ENCODE data around the gene DNAJB13.

DNA sequence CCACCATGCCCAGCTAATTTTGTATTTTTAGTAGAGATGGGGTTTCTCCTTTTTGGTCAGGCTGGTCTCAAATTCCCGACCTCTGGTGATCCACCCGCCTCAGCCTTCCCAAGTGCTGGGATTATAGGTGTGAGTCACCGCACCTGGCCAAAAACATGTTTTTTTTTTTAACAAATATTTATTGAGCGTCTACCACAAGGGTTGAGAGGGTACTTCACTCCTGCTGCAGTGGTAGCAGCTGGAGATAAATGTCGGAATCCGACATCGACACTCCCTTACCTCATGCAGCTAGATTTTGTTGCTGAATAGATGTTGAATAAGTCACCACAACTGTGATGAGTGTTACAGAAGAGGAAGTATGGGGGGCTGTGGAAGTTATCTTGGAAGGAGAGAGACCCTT is 971 bp downstream of the DNAJB13 start:
- no peak for TF ChIP-seq HOXA7 (CRISPR knock-in tag; IDR thresholded peaks at IDR 0.05)
- TF ChIP-seq, protein P1, sequence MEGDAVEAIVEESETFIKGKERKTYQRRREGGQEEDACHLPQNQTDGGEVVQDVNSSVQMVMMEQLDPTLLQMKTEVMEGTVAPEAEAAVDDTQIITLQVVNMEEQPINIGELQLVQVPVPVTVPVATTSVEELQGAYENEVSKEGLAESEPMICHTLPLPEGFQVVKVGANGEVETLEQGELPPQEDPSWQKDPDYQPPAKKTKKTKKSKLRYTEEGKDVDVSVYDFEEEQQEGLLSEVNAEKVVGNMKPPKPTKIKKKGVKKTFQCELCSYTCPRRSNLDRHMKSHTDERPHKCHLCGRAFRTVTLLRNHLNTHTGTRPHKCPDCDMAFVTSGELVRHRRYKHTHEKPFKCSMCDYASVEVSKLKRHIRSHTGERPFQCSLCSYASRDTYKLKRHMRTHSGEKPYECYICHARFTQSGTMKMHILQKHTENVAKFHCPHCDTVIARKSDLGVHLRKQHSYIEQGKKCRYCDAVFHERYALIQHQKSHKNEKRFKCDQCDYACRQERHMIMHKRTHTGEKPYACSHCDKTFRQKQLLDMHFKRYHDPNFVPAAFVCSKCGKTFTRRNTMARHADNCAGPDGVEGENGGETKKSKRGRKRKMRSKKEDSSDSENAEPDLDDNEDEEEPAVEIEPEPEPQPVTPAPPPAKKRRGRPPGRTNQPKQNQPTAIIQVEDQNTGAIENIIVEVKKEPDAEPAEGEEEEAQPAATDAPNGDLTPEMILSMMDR (CRISPR knock-in tag; IDR thresholded peaks at IDR 0.05): no peak
- TF ChIP-seq TBL1XR1 (IDR thresholded peaks at IDR 0.05; ENCODE audit: borderline replicate concordance, low read length, partially characterized antibody): no peak
- TF ChIP-seq, protein P2, sequence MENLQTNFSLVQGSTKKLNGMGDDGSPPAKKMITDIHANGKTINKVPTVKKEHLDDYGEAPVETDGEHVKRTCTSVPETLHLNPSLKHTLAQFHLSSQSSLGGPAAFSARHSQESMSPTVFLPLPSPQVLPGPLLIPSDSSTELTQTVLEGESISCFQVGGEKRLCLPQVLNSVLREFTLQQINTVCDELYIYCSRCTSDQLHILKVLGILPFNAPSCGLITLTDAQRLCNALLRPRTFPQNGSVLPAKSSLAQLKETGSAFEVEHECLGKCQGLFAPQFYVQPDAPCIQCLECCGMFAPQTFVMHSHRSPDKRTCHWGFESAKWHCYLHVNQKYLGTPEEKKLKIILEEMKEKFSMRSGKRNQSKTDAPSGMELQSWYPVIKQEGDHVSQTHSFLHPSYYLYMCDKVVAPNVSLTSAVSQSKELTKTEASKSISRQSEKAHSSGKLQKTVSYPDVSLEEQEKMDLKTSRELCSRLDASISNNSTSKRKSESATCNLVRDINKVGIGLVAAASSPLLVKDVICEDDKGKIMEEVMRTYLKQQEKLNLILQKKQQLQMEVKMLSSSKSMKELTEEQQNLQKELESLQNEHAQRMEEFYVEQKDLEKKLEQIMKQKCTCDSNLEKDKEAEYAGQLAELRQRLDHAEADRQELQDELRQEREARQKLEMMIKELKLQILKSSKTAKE (CRISPR knock-in tag; IDR thresholded peaks at IDR 0.05; ENCODE audit: borderline replicate concordance): no peak
- TF ChIP-seq ZNF207 (IDR thresholded peaks at IDR 0.05; ENCODE audit: borderline replicate concordance): no peak
- TF ChIP-seq SMARCC2 (IDR thresholded peaks at IDR 0.05): no peak
- TF ChIP-seq, protein P3, sequence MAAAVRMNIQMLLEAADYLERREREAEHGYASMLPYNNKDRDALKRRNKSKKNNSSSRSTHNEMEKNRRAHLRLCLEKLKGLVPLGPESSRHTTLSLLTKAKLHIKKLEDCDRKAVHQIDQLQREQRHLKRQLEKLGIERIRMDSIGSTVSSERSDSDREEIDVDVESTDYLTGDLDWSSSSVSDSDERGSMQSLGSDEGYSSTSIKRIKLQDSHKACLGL (CRISPR knock-in tag; IDR thresholded peaks at IDR 0.05): no peak
- TF ChIP-seq U2AF2 (IDR thresholded peaks at IDR 0.05; ENCODE audit: low read depth, low read length): no peak

Measured in HepG2 (cell line).